ENCODE data around the gene CLDN16.

DNA sequence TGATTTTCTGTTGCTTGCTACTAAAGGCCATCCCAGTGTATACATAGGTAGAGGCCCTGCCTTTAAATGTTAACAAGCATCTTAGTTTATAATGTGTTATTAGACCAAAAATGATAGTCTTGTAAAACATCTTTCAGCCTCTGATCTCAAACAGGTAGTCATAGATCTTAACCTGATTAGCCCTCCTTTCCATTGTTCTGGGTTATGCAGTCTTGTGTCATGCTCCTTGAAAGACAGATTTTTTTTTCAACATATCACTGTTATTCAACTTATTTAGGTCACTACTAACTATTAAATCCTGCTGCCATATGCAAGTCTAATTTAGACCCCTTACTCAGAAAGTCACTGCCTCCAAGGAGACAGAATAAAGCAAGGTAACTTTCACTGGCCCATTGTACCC lies 19.1 kb upstream of the CLDN16 start:
- TF ChIP-seq, protein P1, sequence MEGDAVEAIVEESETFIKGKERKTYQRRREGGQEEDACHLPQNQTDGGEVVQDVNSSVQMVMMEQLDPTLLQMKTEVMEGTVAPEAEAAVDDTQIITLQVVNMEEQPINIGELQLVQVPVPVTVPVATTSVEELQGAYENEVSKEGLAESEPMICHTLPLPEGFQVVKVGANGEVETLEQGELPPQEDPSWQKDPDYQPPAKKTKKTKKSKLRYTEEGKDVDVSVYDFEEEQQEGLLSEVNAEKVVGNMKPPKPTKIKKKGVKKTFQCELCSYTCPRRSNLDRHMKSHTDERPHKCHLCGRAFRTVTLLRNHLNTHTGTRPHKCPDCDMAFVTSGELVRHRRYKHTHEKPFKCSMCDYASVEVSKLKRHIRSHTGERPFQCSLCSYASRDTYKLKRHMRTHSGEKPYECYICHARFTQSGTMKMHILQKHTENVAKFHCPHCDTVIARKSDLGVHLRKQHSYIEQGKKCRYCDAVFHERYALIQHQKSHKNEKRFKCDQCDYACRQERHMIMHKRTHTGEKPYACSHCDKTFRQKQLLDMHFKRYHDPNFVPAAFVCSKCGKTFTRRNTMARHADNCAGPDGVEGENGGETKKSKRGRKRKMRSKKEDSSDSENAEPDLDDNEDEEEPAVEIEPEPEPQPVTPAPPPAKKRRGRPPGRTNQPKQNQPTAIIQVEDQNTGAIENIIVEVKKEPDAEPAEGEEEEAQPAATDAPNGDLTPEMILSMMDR (IDR thresholded peaks at IDR 0.05; ENCODE audit: low read length) = no peak
- TF ChIP-seq EZH2 (optimal IDR thresholded peaks at IDR 0.05; ENCODE audit: low read depth, low read length) = no peak
- no peak for TF ChIP-seq EZH2phosphoT487 (IDR thresholded peaks at IDR 0.05; ENCODE audit: low read length)

Measured in MM.1S (cell line).